ENCODE results near the gene ZNF33A. TPM values are rescaled to one million over a fixed set of nuclear protein-coding genes. Genes with fewer than 3 reads are reported as not detected.

ZNF33A gene
- total RNA-seq, result 26.1 and 29.5 TPM in 2 replicates

DNA sequence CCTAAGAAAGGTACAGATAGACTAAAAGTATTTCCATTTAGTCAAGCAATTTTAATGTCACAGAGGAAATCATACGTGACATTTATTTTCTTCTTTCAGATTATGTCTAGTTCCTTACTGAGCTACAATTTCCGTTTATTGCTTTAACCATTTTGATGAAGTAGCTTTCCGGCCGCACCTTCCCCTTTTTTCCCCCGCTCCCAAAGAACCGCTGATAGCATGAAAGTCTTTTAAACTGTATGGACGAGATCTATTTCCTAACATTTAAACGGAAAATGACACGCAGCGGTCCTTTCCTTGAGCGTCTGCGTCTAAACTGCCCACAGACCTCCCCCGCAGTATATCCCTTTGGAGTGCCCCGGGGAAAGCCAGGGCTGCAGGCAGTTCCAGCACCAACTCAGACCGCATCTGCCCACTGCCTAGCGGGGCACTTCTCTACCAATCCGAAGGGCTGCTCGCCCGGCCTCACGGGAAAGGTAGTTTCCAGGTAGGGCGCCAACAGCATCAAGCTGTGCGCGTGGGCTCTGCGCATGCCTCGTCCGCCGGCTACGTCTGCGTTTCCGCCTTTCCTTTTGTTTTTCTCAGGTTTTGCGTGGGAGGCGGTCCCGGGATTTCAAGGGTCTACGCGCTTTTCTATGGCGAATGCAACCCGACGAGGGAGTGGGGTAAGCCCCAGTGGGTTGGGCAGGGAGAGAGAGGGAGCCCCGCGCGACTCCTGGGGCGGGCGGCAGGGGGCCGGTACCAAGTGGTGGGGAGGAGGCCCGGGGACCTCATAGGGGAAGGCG is at the start of gene ZNF33A:
Gene ZNF33A (plus strand): TSS at position 557 of the 785 bp plus-strand sequence. CDS start 1,667 bp downstream, outside the sequence.
- TF ChIP-seq, protein P1, sequence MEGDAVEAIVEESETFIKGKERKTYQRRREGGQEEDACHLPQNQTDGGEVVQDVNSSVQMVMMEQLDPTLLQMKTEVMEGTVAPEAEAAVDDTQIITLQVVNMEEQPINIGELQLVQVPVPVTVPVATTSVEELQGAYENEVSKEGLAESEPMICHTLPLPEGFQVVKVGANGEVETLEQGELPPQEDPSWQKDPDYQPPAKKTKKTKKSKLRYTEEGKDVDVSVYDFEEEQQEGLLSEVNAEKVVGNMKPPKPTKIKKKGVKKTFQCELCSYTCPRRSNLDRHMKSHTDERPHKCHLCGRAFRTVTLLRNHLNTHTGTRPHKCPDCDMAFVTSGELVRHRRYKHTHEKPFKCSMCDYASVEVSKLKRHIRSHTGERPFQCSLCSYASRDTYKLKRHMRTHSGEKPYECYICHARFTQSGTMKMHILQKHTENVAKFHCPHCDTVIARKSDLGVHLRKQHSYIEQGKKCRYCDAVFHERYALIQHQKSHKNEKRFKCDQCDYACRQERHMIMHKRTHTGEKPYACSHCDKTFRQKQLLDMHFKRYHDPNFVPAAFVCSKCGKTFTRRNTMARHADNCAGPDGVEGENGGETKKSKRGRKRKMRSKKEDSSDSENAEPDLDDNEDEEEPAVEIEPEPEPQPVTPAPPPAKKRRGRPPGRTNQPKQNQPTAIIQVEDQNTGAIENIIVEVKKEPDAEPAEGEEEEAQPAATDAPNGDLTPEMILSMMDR (IDR thresholded peaks at IDR 0.05; ENCODE audit: extremely low read depth, low read depth, low read length), result no peak
- Histone ChIP-seq H3K79me2 (ENCODE audit: insufficient read depth, low read length) (peaks cover 6% of the 10 kb centered on the region), H3K4me2 (ENCODE audit: insufficient read depth, low read length) (peak within 1 kb of the TSS; percentile 94), H3K4me3 (ENCODE audit: insufficient read depth, low read length) (peak within 1 kb of the TSS; percentile 80), H3K36me3 (ENCODE audit: insufficient read depth, low read length) (peaks cover 5% of the 10 kb centered on the region), H3K4me1 (ENCODE audit: insufficient read depth, low read length) (peaks cover 7% of the 10 kb centered on the region), H3K9me3 (ENCODE audit: low read depth, low read length) (no peaks in the 10 kb centered on the region), H3K27ac (ENCODE audit: low read depth, low read length) (peak within 1 kb of the TSS; percentile 75), H2AFZ (ENCODE audit: low read length) (peak within 1 kb of the TSS; percentile 89), H4K20me1 (ENCODE audit: insufficient read depth, low read length) (no peaks in the 10 kb centered on the region), H3K27me3 (ENCODE audit: insufficient read depth, low read length) (no peaks in the 10 kb centered on the region)
- DNase-seq (ENCODE audit: insufficient read length, low spot score, missing footprints), result peak; percentile 75

DNA sequence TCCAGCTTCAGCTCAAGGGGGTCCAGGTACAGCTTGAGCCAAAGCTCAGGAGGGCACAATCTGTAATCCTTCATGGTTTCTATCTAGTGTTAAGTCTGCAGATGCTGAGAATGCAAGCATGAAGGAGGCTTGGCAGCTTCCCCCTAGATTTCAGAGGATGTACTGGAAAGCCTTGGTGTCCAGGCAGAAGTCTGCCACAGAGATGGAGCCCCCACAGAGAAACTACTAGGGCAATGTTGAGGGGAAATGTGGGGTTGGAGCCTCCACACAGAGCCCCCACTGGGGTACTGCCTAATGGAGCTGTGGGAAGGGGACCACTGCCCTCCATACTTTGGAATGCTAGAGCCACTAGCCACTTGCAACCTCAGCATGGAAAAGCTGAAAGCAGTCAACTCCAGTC is 45.5 kb upstream of the ZNF33A start:
- H3K79me2 ChIP-seq (ENCODE audit: insufficient read depth, low read length), result no peaks in the 10 kb centered on the region
- H3K4me2 ChIP-seq (ENCODE audit: insufficient read depth, low read length), result no peak overlapping the region
- H3K27me3 ChIP-seq (ENCODE audit: insufficient read depth, low read length), result no peaks in the 10 kb centered on the region
- no peak for DNase-seq (ENCODE audit: insufficient read length, low spot score, missing footprints)
- TF ChIP-seq, protein P1 (IDR thresholded peaks at IDR 0.05; ENCODE audit: extremely low read depth, low read depth, low read length), result no peak
- no peaks in the 10 kb centered on the region for H3K4me1 ChIP-seq (ENCODE audit: insufficient read depth, low read length)
- no peak overlapping the region for H2AFZ ChIP-seq (ENCODE audit: low read length)
- no peaks in the 10 kb centered on the region for H4K20me1 ChIP-seq (ENCODE audit: insufficient read depth, low read length)
- H3K27ac ChIP-seq (ENCODE audit: low read depth, low read length), result no peak overlapping the region
- peaks cover 16% of the 10 kb centered on the region for H3K36me3 ChIP-seq (ENCODE audit: insufficient read depth, low read length)
- H3K9me3 ChIP-seq (ENCODE audit: low read depth, low read length), result no peaks in the 10 kb centered on the region
- no peak overlapping the region for H3K4me3 ChIP-seq (ENCODE audit: insufficient read depth, low read length)

DNA sequence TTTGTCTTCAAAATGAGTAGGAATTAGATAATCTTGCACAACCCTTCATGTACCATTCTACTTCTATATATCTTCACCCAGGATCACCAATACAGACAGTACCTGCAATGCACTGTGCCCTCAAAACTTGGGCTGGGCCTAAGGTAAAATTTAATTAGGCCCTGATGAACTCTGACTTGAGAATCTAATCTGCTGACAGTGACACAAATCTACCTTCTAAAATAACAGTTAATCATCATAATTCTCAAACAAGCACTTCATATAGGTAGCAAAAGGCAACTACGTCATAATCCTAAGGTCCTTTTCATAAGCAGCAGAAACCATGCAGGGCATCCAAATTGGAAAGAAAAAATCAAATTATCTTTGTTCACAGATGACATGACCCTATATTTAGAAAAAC is 38.1 kb upstream of the ZNF33A start:
- no peaks in the 10 kb centered on the region for H4K20me1 ChIP-seq (ENCODE audit: insufficient read depth, low read length)
- DNase-seq (ENCODE audit: insufficient read length, low spot score, missing footprints), result no peak
- H3K4me3 ChIP-seq (ENCODE audit: insufficient read depth, low read length), result no peak overlapping the region
- H3K9me3 ChIP-seq (ENCODE audit: low read depth, low read length), result no peaks in the 10 kb centered on the region
- peaks cover 10% of the 10 kb centered on the region for H3K36me3 ChIP-seq (ENCODE audit: insufficient read depth, low read length)
- no peaks in the 10 kb centered on the region for H3K27me3 ChIP-seq (ENCODE audit: insufficient read depth, low read length)
- no peak overlapping the region for H3K4me2 ChIP-seq (ENCODE audit: insufficient read depth, low read length)
- H2AFZ ChIP-seq (ENCODE audit: low read length), result no peak overlapping the region
- TF ChIP-seq, protein P1 (IDR thresholded peaks at IDR 0.05; ENCODE audit: extremely low read depth, low read depth, low read length), result no peak
- peaks cover 11% of the 10 kb centered on the region for H3K4me1 ChIP-seq (ENCODE audit: insufficient read depth, low read length)
- no peak overlapping the region for H3K27ac ChIP-seq (ENCODE audit: low read depth, low read length)
- peaks cover 40% of the 10 kb centered on the region for H3K79me2 ChIP-seq (ENCODE audit: insufficient read depth, low read length)

DNA sequence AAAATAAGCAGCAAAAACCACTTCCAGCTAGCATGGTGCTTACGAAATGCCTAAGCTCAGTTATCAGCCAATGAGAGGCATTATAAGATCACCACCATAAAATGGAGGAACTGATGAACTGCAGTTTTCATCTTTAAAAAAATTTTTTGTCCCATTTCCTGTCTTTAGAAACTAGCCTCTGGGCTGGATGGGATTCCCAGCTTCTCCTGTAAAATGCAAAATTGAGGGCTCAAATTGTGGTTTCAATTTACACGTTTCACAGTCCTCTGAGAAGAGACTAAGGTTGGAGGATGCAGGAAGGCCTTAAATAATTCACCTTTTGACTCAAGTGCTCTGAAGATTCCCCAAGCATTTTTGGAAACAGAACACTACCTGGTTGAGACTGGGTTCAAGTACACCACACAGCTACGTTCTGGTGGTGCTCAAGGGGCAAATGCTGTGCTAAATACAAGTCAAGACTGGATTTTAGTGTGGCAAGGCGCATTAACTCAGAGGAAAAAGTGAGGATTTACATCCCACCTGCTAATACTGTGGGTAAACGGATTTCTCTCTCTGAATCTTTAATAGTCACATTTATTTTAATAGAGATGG is 35.0 kb upstream of the ZNF33A start:
- no peaks in the 10 kb centered on the region for H3K9me3 ChIP-seq (ENCODE audit: low read depth, low read length)
- H3K27ac ChIP-seq (ENCODE audit: low read depth, low read length), result peak overlapping the region; percentile 90
- TF ChIP-seq, protein P1 (IDR thresholded peaks at IDR 0.05; ENCODE audit: extremely low read depth, low read depth, low read length), result no peak

More for the DNA sequence above, 35.0 kb upstream of the ZNF33A start:
- Histone ChIP-seq H3K79me2 (ENCODE audit: insufficient read depth, low read length) (peaks cover 40% of the 10 kb centered on the region), H3K4me2 (ENCODE audit: insufficient read depth, low read length) (peak overlapping the region; percentile 89), H3K27me3 (ENCODE audit: insufficient read depth, low read length) (no peaks in the 10 kb centered on the region), H4K20me1 (ENCODE audit: insufficient read depth, low read length) (no peaks in the 10 kb centered on the region), H3K4me3 (ENCODE audit: insufficient read depth, low read length) (peak overlapping the region; percentile 84), H3K36me3 (ENCODE audit: insufficient read depth, low read length) (no peaks in the 10 kb centered on the region), H3K4me1 (ENCODE audit: insufficient read depth, low read length) (peaks cover 11% of the 10 kb centered on the region), H2AFZ (ENCODE audit: low read length) (peak overlapping the region; percentile 71)
- DNase-seq (ENCODE audit: insufficient read length, low spot score, missing footprints), result no peak

Measured in osteoblast (primary cell).